HCT116 (cell line): ENCODE results near the gene SEPTIN5. TPM values are rescaled to one million over a fixed set of nuclear protein-coding genes. Genes with fewer than 3 reads are reported as not detected.

Source experiments
- ATAC-seq: fragments of 200-7000 bp; cut with Tn5 transposase; 2 replicates; pipeline ENCODE4 v1.9.1; 2020; ENCODE audit warnings: mild to moderate bottlenecking, moderate library complexity
- BruUV-seq: library from RNA; stranded (reverse); fragments of 400-500 nt; replicated peaks from 2 replicates; lab custom pipeline; 2021; lab: Mats Ljungman, UMichigan
- CTCF ChIA-PET: fragments of 300-600 bp; sonication (Branson Sonifier 250); formaldehyde crosslinking; loops from one replicate; lab custom pipeline; 2021; ENCODE audit warnings: antibody characterized with exemption; lab: Charles Lee
- POLR2A ChIA-PET: fragments of 300-600, 350-600 bp; sonication (Branson Sonifier 250); formaldehyde crosslinking; loops from one replicate; lab custom pipeline; 2021; ENCODE audit warnings: antibody characterized with exemption; lab: Charles Lee
- RAD21 ChIA-PET, 2 experiments: fragments of 300-600 bp; sonication (Branson Sonifier 250); formaldehyde crosslinking; loops; one replicate each; lab custom pipeline; 2023; ENCODE audit warnings: low total read pairs in 2 of 2; ENCODE audit not compliant: uncharacterized antibody in 2 of 2, unreplicated experiment in 2 of 2, low non-redundant PET in 1 of 2; lab: Charles Lee
- DNase-seq: peaks from one replicate; pipeline ENCODE4 v3.0.0-alpha.2; 2010; ENCODE audit warnings: low read depth, low spot score
- H2AFZ ChIP-seq: fragments of 200-600 bp; shearing (Covaris generic), sonication (generic); 2 replicates; pipeline ENCODE4 v1.6.1; 2017; ENCODE audit warnings: low read depth, mixed run types, mixed read lengths, antibody characterized with exemption, low read length; ENCODE audit not compliant: poor library complexity, severe bottlenecking
- H3K27ac ChIP-seq: 2 replicates; pipeline ENCODE4 v1.5.1; 2012; ENCODE audit warnings: low read depth, low read length
- H3K27me3 ChIP-seq: fragments of 200-600 bp; sonication (generic); 2 replicates; pipeline ENCODE4 v1.6.1; 2016; ENCODE audit warnings: mixed run types, low read length, mixed read lengths; ENCODE audit not compliant: insufficient read depth
- H3K36me3 ChIP-seq, 2 experiments: fragments of 200-500 bp in 1 of 2; fragments of 200-600 bp in 1 of 2; sonication (Bioruptor generic) in 1 of 2; sonication (generic) in 1 of 2; 2 replicates each; pipeline versions ENCODE4 v1.5.1 to v1.6.1; 2014 to 2016; ENCODE audit warnings: low read length in 2 of 2, inconsistent platforms in 1 of 2, mixed read lengths in 1 of 2, mixed run types in 1 of 2; ENCODE audit not compliant: insufficient read depth in 2 of 2, control insufficient read depth in 1 of 2
- H3K4me1 ChIP-seq, 2 experiments: fragments of 200-600 bp in 1 of 2; sonication (generic) in 1 of 2; 2 replicates each; pipeline versions ENCODE4 v1.5.1 to v1.6.1; 2012 to 2017; ENCODE audit warnings: low read length in 2 of 2, inconsistent platforms in 1 of 2, mild to moderate bottlenecking in 1 of 2, mixed read lengths in 1 of 2, mixed run types in 1 of 2, moderate library complexity in 1 of 2; ENCODE audit not compliant: insufficient read depth in 2 of 2, control insufficient read depth in 1 of 2
- H3K4me2 ChIP-seq: fragments of 200-600 bp; sonication (generic); 2 replicates; pipeline ENCODE4 v1.6.1; 2017; ENCODE audit warnings: mixed run types, low read length, mixed read lengths
- H3K4me3 ChIP-seq, 2 experiments: fragments of 200-600 bp in 1 of 2; sonication (generic) in 1 of 2; replicated peaks in 1 of 2; 2 replicates each; pipeline ENCODE4 v1.5.1; 2011 to 2016; ENCODE audit warnings: low read length in 2 of 2, control low read depth in 1 of 2, low read depth in 1 of 2, mild to moderate bottlenecking in 1 of 2, mixed read lengths in 1 of 2, mixed run types in 1 of 2
- H3K79me2 ChIP-seq: fragments of 200-600 bp; sonication (generic); 2 replicates; pipeline ENCODE4 v1.6.1; 2017; ENCODE audit warnings: mild to moderate bottlenecking, mixed run types, low read length, moderate library complexity, mixed read lengths; ENCODE audit not compliant: insufficient read depth
- H3K9ac ChIP-seq: fragments of 200-600 bp; sonication (generic); 2 replicates; pipeline ENCODE4 v1.6.1; 2016; ENCODE audit warnings: low read length, mixed read lengths
- H3K9me2 ChIP-seq: fragments of 200-600 bp; sonication (generic), shearing (Covaris generic); 2 replicates; pipeline ENCODE4 v1.6.1; 2017; ENCODE audit warnings: mixed run types, mild to moderate bottlenecking, moderate library complexity; ENCODE audit not compliant: insufficient read depth
- H3K9me3 ChIP-seq, 2 experiments: fragments of 200-500 bp in 1 of 2; fragments of 200-600 bp in 1 of 2; sonication (Bioruptor generic) in 1 of 2; sonication (generic) in 1 of 2; 2 replicates each; pipeline ENCODE4 v1.6.1; 2014 to 2017; ENCODE audit warnings: low read length in 2 of 2, mixed read lengths in 2 of 2, inconsistent platforms in 1 of 2, low read depth in 1 of 2, mild to moderate bottlenecking in 1 of 2, mixed run types in 1 of 2, moderate library complexity in 1 of 2; ENCODE audit not compliant: control insufficient read depth in 1 of 2, insufficient read depth in 1 of 2
- H4K20me1 ChIP-seq: fragments of 200-600 bp; sonication (generic), shearing (Covaris generic); 2 replicates; pipeline ENCODE4 v1.6.1; 2017; ENCODE audit warnings: mixed run types, mild to moderate bottlenecking, moderate library complexity; ENCODE audit not compliant: insufficient read depth
- CEBPB ChIP-seq: IDR thresholded peaks from 2 replicates; pipeline ENCODE4 v1.6.1; 2012; ENCODE audit warnings: low read depth
- CTCF ChIP-seq, 3 experiments: fragments of 200-600 bp in 1 of 3; sonication (generic) in 1 of 3; IDR thresholded peaks in 2 of 3; conservative IDR thresholded peaks in 1 of 3; 2 replicates each; pipeline ENCODE4 v1.5.1; 2012 to 2017; ENCODE audit warnings: low read depth in 2 of 3, low read length in 2 of 3, antibody characterized with exemption in 1 of 3, borderline replicate concordance in 1 of 3, control low read depth in 1 of 3, mild to moderate bottlenecking in 1 of 3, mixed read lengths in 1 of 3, mixed run types in 1 of 3, moderate library complexity in 1 of 3; ENCODE audit not compliant: insufficient read depth in 1 of 3
- EGR1 ChIP-seq: IDR thresholded peaks from 2 replicates; pipeline ENCODE4 v1.6.1; 2012; ENCODE audit warnings: low read depth
- ELF1 ChIP-seq: IDR thresholded peaks from 2 replicates; pipeline ENCODE4 v1.6.1; 2012; ENCODE audit warnings: low read depth, borderline replicate concordance
- EZH2 ChIP-seq: fragments of 200-600 bp; sonication (generic); IDR thresholded peaks from 2 replicates; pipeline ENCODE4 v1.6.1; 2017; ENCODE audit warnings: antibody characterized with exemption, mixed run types
- JUND ChIP-seq: IDR thresholded peaks from 2 replicates; pipeline ENCODE4 v1.6.1; 2012
- MAX ChIP-seq: IDR thresholded peaks from 2 replicates; pipeline ENCODE4 v1.6.1; 2012
- POLR2A ChIP-seq: IDR thresholded peaks from 2 replicates; pipeline ENCODE4 v1.7.0; 2011; ENCODE audit warnings: borderline replicate concordance; ENCODE audit not compliant: insufficient read depth, insufficient read length; ENCODE audit errors: extremely low read depth
- RAD21 ChIP-seq: IDR thresholded peaks from 2 replicates; pipeline ENCODE4 v1.6.1; 2012; ENCODE audit warnings: low read depth, mild to moderate bottlenecking
- REST ChIP-seq: IDR thresholded peaks from 2 replicates; pipeline ENCODE4 v1.6.1; 2012; ENCODE audit warnings: low read depth
- SIN3A ChIP-seq: IDR thresholded peaks from 2 replicates; pipeline ENCODE4 v1.6.1; 2012; ENCODE audit warnings: low read depth
- TCF7L2 ChIP-seq: IDR thresholded peaks from 2 replicates; pipeline ENCODE4 v1.7.0; 2011; ENCODE audit warnings: borderline replicate concordance, inconsistent platforms; ENCODE audit not compliant: insufficient read depth, insufficient read length; ENCODE audit errors: extremely low read depth
- ZBTB33 ChIP-seq: IDR thresholded peaks from 2 replicates; pipeline ENCODE4 v1.6.1; 2011; ENCODE audit warnings: mild to moderate bottlenecking, low read length, moderate library complexity; ENCODE audit not compliant: insufficient replicate concordance; ENCODE audit errors: extremely low read depth
- intact Hi-C: fragments of 100-400 bp; cut with micrococcal nuclease; formaldehyde crosslinking; loops from 2 replicates; pipeline ENCODE4 v1.10.0; 2022
- total RNA-seq: library from RNA; stranded (reverse); gene quantifications from one replicate; pipeline ENCODE4 v1.2.1, GENCODE V29; 2021; ENCODE audit not compliant: unreplicated experiment

Gene SEPTIN5
- total RNA-seq, 1 experiment from 2014 or later: 9.0 TPM

GRCh38 chr22:19665784-19666672 is 48.3 kb upstream of the SEPTIN5 start (continued):
- no peak for TF ChIP-seq CEBPB
- TF ChIP-seq, all 23 proteins: peak for 0

- CTCF ChIA-PET: interaction anchor here (1.6 kb wide), 1 partner anchor 12 kb away, joined by 6 read pairs; no protein-coding TSS in a partner anchor
- Histone ChIP-seq H3K4me3 (no peak overlapping the region), H3K9me2 (no peaks in the 10 kb centered on the region), H3K79me2 (no peaks in the 10 kb centered on the region), H3K9ac (no peak overlapping the region), H3K27me3 (no peaks in the 10 kb centered on the region), H3K4me2 (no peak overlapping the region), H3K27ac (no peak overlapping the region), H2AFZ (no peak overlapping the region), H4K20me1 (no peaks in the 10 kb centered on the region), H3K9me3 (no peaks in the 10 kb centered on the region), H3K4me1 (no peaks in the 10 kb centered on the region), H3K36me3 (no peaks in the 10 kb centered on the region)
- intact Hi-C loops: no loop called here
- DNase-seq (no peak), ATAC-seq (no peak)
- no TSS peak for BruUV-seq
- TF ChIP-seq CTCF (IDR thresholded peaks at IDR 0.05 in 2 of 3, conservative IDR thresholded peaks at IDR 0.05 in 1 of 3; ENCODE audit: borderline replicate concordance in 1 of 3, insufficient read depth in 1 of 3, low read depth in 2 of 3, low read length in 2 of 3) (no peak), EZH2 (no peak), REST (no peak), JUND (no peak), CEBPB (no peak), ELF1 (no peak), SIN3A (no peak), ZBTB33 (no peak), TCF7L2 (no peak), RAD21 (no peak), MAX (no peak), POLR2A (no peak), EGR1 (no peak)
- RAD21 ChIA-PET: no interaction called here
- POLR2A ChIA-PET: interaction anchor here (0.5 kb wide), 1 partner anchor 16 kb away, joined by 4 read pairs; no protein-coding TSS in a partner anchor
Measured at GRCh38 chr22:19666673-19667593, 47.4 kb upstream of the SEPTIN5 start.
